CD1c-positive myeloid dendritic cell (primary cell): Measurements from ENCODE around the gene TEX29.

ENCODE experiments used
- DNase-seq: peaks from one replicate; pipeline ENCODE4 v3.0.0-alpha.2; 2016; ENCODE audit errors: extremely low spot score

TEX29 gene

GRCh38 chr13:111370147-111370546, 49.7 kb downstream of the TEX29 start:
- no peak for DNase-seq

- DNase-seq, result no peak
Observed at GRCh38 chr13:111370570-111371535, 50.4 kb downstream of the TEX29 start.

GRCh38 chr13:111371720-111372119, 51.3 kb downstream of the TEX29 start:
- no peak for DNase-seq

GRCh38 chr13:111372651-111373425, 52.4 kb downstream of the TEX29 start:
- no peak for DNase-seq

GRCh38 chr13:111373486-111373885, 53.0 kb downstream of the TEX29 start:
- DNase-seq, result no peak

GRCh38 chr13:111380431-111380830, 60.0 kb downstream of the TEX29 start:
- no peak for DNase-seq

- no peak for DNase-seq
Observed at GRCh38 chr13:111382411-111382810, 62.0 kb downstream of the TEX29 start.

GRCh38 chr13:111382877-111383276, 62.4 kb downstream of the TEX29 start:
- DNase-seq, result no peak

GRCh38 chr13:111383591-111384440, 63.4 kb downstream of the TEX29 start:
- DNase-seq, result no peak

GRCh38 chr13:111384441-111385182, 64.2 kb downstream of the TEX29 start:
- no peak for DNase-seq

- DNase-seq, result no peak
Observed at GRCh38 chr13:111385183-111385857, 64.9 kb downstream of the TEX29 start.

- DNase-seq, result no peak
Observed at GRCh38 chr13:111387026-111387871, 66.8 kb downstream of the TEX29 start.

- no peak for DNase-seq
Observed at GRCh38 chr13:111387945-111388600, 67.6 kb downstream of the TEX29 start.

GRCh38 chr13:111388851-111389500, 68.5 kb downstream of the TEX29 start:
- no peak for DNase-seq

- no peak for DNase-seq
Observed at GRCh38 chr13:111389621-111390521, 69.4 kb downstream of the TEX29 start.

- no peak for DNase-seq
Observed at GRCh38 chr13:111390522-111391270, 70.3 kb downstream of the TEX29 start.

GRCh38 chr13:111392486-111392885, 72.0 kb downstream of the TEX29 start:
- DNase-seq, result no peak
